CD4-positive, alpha-beta T cell (primary cell): Measurements from ENCODE around the gene TYR. TPM values are rescaled to one million over a fixed set of nuclear protein-coding genes. Genes with fewer than 3 reads are reported as not detected.

Experiments used
- ATAC-seq: fragments of 200-7000 bp; cut with Tn5 transposase; one replicate; pipeline ENCODE4 v1.10.0; 2022; ENCODE audit warnings: mild to moderate bottlenecking; ENCODE audit not compliant: poor library complexity
- CTCF ChIA-PET: fragments of 350-600 bp; sonication (Branson Sonifier 250); formaldehyde crosslinking; loops from one replicate; lab custom pipeline; 2021; ENCODE audit warnings: antibody characterized with exemption, inconsistent platforms; lab: Charles Lee
- POLR2A ChIA-PET: fragments of 350-600 bp; sonication (Branson Sonifier 250); formaldehyde crosslinking; loops from one replicate; lab custom pipeline; 2021; ENCODE audit warnings: antibody characterized with exemption, inconsistent platforms; lab: Charles Lee
- DNase-seq, 14 experiments: peaks; one replicate each; pipeline ENCODE4 v3.0.0-alpha.2; 2013 to 2020; ENCODE audit warnings: mixed read lengths in 2 of 14
- H3K27ac ChIP-seq, 2 donors: one replicate each; pipeline versions ENCODE4 v1.5.1 to v1.7.0; 2013; ENCODE audit warnings: low read length in 2 of 2, low read depth in 1 of 2, mild to moderate bottlenecking in 1 of 2
- H3K27me3 ChIP-seq, 2 experiments: 1 replicate in 1 of 2; 2 replicates in 1 of 2; pipeline versions ENCODE4 v1.6.1 to v1.7.0; 2013; ENCODE audit warnings: low read length in 2 of 2, control low read depth in 1 of 2, mild to moderate bottlenecking in 1 of 2, moderate library complexity in 1 of 2; ENCODE audit not compliant: insufficient read depth in 2 of 2, control insufficient read depth in 1 of 2
- H3K36me3 ChIP-seq: one replicate; pipeline ENCODE4 v1.6.1; 2013; ENCODE audit warnings: low read length, control low read depth; ENCODE audit not compliant: insufficient read depth
- H3K4me1 ChIP-seq: one replicate; pipeline ENCODE4 v1.6.1; 2013; ENCODE audit warnings: low read length, control low read depth; ENCODE audit not compliant: insufficient read depth
- H3K4me3 ChIP-seq: one replicate; pipeline ENCODE4 v1.5.1; 2013; ENCODE audit warnings: mild to moderate bottlenecking, low read length, moderate library complexity
- H3K9me3 ChIP-seq, 2 experiments: 1 replicate in 1 of 2; 2 replicates in 1 of 2; pipeline versions ENCODE4 v1.6.1 to v1.7.0; 2013; ENCODE audit warnings: low read length in 2 of 2, mild to moderate bottlenecking in 2 of 2, control low read depth in 1 of 2, moderate library complexity in 1 of 2; ENCODE audit not compliant: control insufficient read depth in 1 of 2, insufficient read depth in 1 of 2
- H3K27ac Mint-ChIP-seq: one replicate; pipeline ENCODE4 v1.8.0; 2020; ENCODE audit warnings: mixed read lengths
- H3K27me3 Mint-ChIP-seq: one replicate; pipeline ENCODE4 v1.8.0; 2021; ENCODE audit warnings: mixed read lengths
- H3K36me3 Mint-ChIP-seq: one replicate; pipeline ENCODE4 v1.8.0; 2021; ENCODE audit warnings: low read depth, mixed read lengths
- H3K4me1 Mint-ChIP-seq: one replicate; pipeline ENCODE4 v1.8.0; 2021; ENCODE audit warnings: low read depth, mixed read lengths
- H3K4me3 Mint-ChIP-seq: one replicate; pipeline ENCODE4 v1.8.0; 2020; ENCODE audit warnings: mild to moderate bottlenecking, mixed read lengths
- H3K9me3 Mint-ChIP-seq: one replicate; pipeline ENCODE4 v1.8.0; 2020; ENCODE audit warnings: mixed read lengths
- CTCF ChIP-seq: fragments of 200-600 bp; IDR thresholded peaks from one replicate; pipeline ENCODE4 v1.8.0; 2022; ENCODE audit warnings: antibody characterized with exemption, mild to moderate bottlenecking
- intact Hi-C, 2 experiments: fragments of 100-400 bp; cut with DNase I in 1 of 2; cut with micrococcal nuclease in 1 of 2; formaldehyde crosslinking; loops; one replicate each; pipeline versions ENCODE4 v1.15.1 to v1.9.0; 2023 to 2025; cut with DNase I, micrococcal nuclease
- total RNA-seq, 174 experiments: library from RNA in 2 of 174; stranded (reverse) in 2 of 174; gene quantifications; one replicate each; pipeline ENCODE4 v1.2.3 and lab custom pipeline; 2021 to 2026

Gene TYR
- total RNA-seq, 2 experiments from 2014 or later: not detected

GRCh38 chr11:89205378-89205777, 27.7 kb downstream of the TYR start:
- Histone ChIP-seq H3K9me3 (peaks cover 0 to 13% of the 10 kb centered on the region in 2 experiments), H3K4me1 (no peaks in the 10 kb centered on the region), H3K36me3 (no peaks in the 10 kb centered on the region), H3K27me3 (no peaks in the 10 kb centered on the region), H3K4me3 (no peak overlapping the region), H3K27ac (no peak overlapping the region)
- TF ChIP-seq CTCF: no peak
- ChIA-PET POLR2A (no interaction called here), CTCF (no interaction called here)
- no peaks in the 10 kb centered on the region for H3K27me3 Mint-ChIP-seq
- intact Hi-C loops: no loop called here
- no peaks in the 10 kb centered on the region for H3K4me1 Mint-ChIP-seq
- no peak overlapping the region for H3K27ac Mint-ChIP-seq
- ATAC-seq (no peak), DNase-seq (no peak)
- H3K4me3 Mint-ChIP-seq: no peak overlapping the region
- peaks cover 2% of the 10 kb centered on the region for H3K9me3 Mint-ChIP-seq
- no peaks in the 10 kb centered on the region for H3K36me3 Mint-ChIP-seq

- H3K4me1 Mint-ChIP-seq: no peaks in the 10 kb centered on the region
- intact Hi-C loops: no loop called here
- DNase-seq: no peak
- ChIA-PET POLR2A (no interaction called here), CTCF (no interaction called here)
- no peaks in the 10 kb centered on the region for H3K36me3 ChIP-seq
- H3K36me3 Mint-ChIP-seq: no peaks in the 10 kb centered on the region
- no peak overlapping the region for H3K4me3 Mint-ChIP-seq
- H3K27me3 Mint-ChIP-seq: no peaks in the 10 kb centered on the region
- no peaks in the 10 kb centered on the region for H3K27me3 ChIP-seq
- peaks cover 0 to 3% of the 10 kb centered on the region in 2 experiments for H3K9me3 ChIP-seq
- ATAC-seq: no peak
- no peak for TF ChIP-seq CTCF
- no peak overlapping the region for H3K4me3 ChIP-seq
- no peak overlapping the region for H3K27ac Mint-ChIP-seq
- no peaks in the 10 kb centered on the region for H3K9me3 Mint-ChIP-seq
- H3K27ac ChIP-seq: no peak overlapping the region
- no peaks in the 10 kb centered on the region for H3K4me1 ChIP-seq
Measured at GRCh38 chr11:89220684-89221339, 43.1 kb downstream of the TYR start.

GRCh38 chr11:89235083-89235482, 57.4 kb downstream of the TYR start:
- no peak overlapping the region for H3K27ac Mint-ChIP-seq
- ChIA-PET CTCF (interaction anchor here (1.2 kb wide), 1 partner anchor 13 kb away, joined by 3 read pairs; no protein-coding TSS in a partner anchor), POLR2A (no interaction called here)
- no peaks in the 10 kb centered on the region for H3K27me3 Mint-ChIP-seq
- Histone ChIP-seq H3K9me3 (no peaks in the 10 kb centered on the region), H3K36me3 (no peaks in the 10 kb centered on the region), H3K4me1 (no peaks in the 10 kb centered on the region), H3K27me3 (no peaks in the 10 kb centered on the region), H3K27ac (no peak overlapping the region), H3K4me3 (no peak overlapping the region)
- no peak for TF ChIP-seq CTCF
- H3K9me3 Mint-ChIP-seq: no peaks in the 10 kb centered on the region
- H3K4me3 Mint-ChIP-seq: no peak overlapping the region
- H3K4me1 Mint-ChIP-seq: no peaks in the 10 kb centered on the region
- no peaks in the 10 kb centered on the region for H3K36me3 Mint-ChIP-seq
- DNase-seq (no peak), ATAC-seq (no peak)
- intact Hi-C loops: no loop called here
